Neutrophil (primary cell): ENCODE results near the gene DDX6.

Experiments used
- H3K27ac ChIP-seq: fragments of 200-600 bp; sonication (generic); 2 replicates; pipeline ENCODE4 v1.5.1; 2016; ENCODE audit warnings: mild to moderate bottlenecking, moderate library complexity
- H3K27me3 ChIP-seq: fragments of 200-600 bp; sonication (generic); 2 replicates; pipeline ENCODE4 v1.6.0; 2016; ENCODE audit warnings: mild to moderate bottlenecking
- H3K36me3 ChIP-seq: fragments of 200-600 bp; sonication (generic); 2 replicates; pipeline ENCODE4 v1.5.1; 2017
- H3K4me1 ChIP-seq, 2 experiments: fragments of 200-600 bp in 1 of 2; sonication (generic) in 1 of 2; 1 replicate in 1 of 2; 2 replicates in 1 of 2; pipeline versions ENCODE4 v1.5.1 to v1.6.1; 2013 to 2016; ENCODE audit warnings: low read depth in 1 of 2, low read length in 1 of 2, mild to moderate bottlenecking in 1 of 2, moderate library complexity in 1 of 2; ENCODE audit not compliant: control insufficient read depth in 1 of 2, insufficient read depth in 1 of 2
- H3K4me3 ChIP-seq, 2 experiments: fragments of 200-600 bp in 1 of 2; sonication (generic) in 1 of 2; 1 replicate in 1 of 2; 2 replicates in 1 of 2; pipeline ENCODE4 v1.5.1; 2013 to 2016; ENCODE audit warnings: low read depth in 1 of 2, low read length in 1 of 2, mild to moderate bottlenecking in 1 of 2, moderate library complexity in 1 of 2
- H3K9me3 ChIP-seq: fragments of 200-600 bp; sonication (generic); 2 replicates; pipeline ENCODE4 v1.5.1; 2016
- CTCF ChIP-seq: fragments of 200-600 bp; sonication (generic); IDR thresholded peaks from 2 replicates; pipeline ENCODE4 v1.5.1; 2016; ENCODE audit warnings: antibody characterized with exemption

Gene DDX6

DNA sequence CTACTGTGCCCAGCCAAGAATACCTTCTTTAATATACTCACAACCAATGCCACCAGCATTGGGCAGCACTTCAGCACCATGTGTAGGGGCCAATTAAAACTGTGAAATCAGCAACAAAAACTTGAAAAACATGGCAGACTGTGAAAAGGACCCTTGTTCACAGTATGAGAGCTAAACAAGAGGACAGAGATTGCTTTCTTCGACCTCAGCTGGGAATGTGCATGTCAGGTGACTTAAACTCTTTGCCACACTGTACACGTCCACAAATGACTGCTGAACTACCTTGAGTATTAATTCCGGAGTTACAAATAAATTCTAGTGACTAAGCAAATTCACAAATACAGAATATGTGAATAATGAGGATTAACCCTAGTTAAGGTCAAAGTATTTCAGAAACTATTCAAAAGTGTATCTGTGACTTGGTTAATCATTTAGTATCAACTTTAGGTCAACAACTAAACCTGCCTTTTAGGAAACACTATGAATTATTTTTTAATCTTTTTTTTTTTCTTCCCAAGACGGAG, 33.0 kb downstream of the DDX6 start:
- Histone ChIP-seq H3K27ac (peak overlapping the region; percentile 15), H3K4me1 (no peaks in the 10 kb centered on the region), H3K9me3 (no peaks in the 10 kb centered on the region), H3K27me3 (no peaks in the 10 kb centered on the region), H3K36me3 (peaks cover 100% of the 10 kb centered on the region), H3K4me3 (no peak overlapping the region)
- no peak for TF ChIP-seq CTCF

GRCh38 chr11:118752654-118753053, 38.3 kb downstream of the DDX6 start:
- no peaks in the 10 kb centered on the region for H3K9me3 ChIP-seq

GRCh38 chr11:118749429-118749828, 41.5 kb downstream of the DDX6 start:
- H3K27me3 ChIP-seq = no peaks in the 10 kb centered on the region
- H3K4me3 ChIP-seq = no peak overlapping the region
- H3K36me3 ChIP-seq = peaks cover 70% of the 10 kb centered on the region
- no peak overlapping the region for H3K27ac ChIP-seq
- H3K9me3 ChIP-seq = no peaks in the 10 kb centered on the region
- no peak for TF ChIP-seq CTCF
- H3K4me1 ChIP-seq = no peaks in the 10 kb centered on the region

More at GRCh38 chr11:118752654-118753053, 38.3 kb downstream of the DDX6 start:
- no peak overlapping the region for H3K27ac ChIP-seq
- H3K4me1 ChIP-seq = no peaks in the 10 kb centered on the region
- no peak overlapping the region for H3K4me3 ChIP-seq
- H3K27me3 ChIP-seq = no peaks in the 10 kb centered on the region
- peaks cover 98% of the 10 kb centered on the region for H3K36me3 ChIP-seq
- TF ChIP-seq CTCF = no peak

- H3K4me3 ChIP-seq = no peak overlapping the region
- no peaks in the 10 kb centered on the region for H3K27me3 ChIP-seq
- no peak overlapping the region for H3K27ac ChIP-seq
- no peaks in the 10 kb centered on the region for H3K9me3 ChIP-seq
- TF ChIP-seq CTCF = no peak
- H3K4me1 ChIP-seq = no peaks in the 10 kb centered on the region
- peaks cover 56% of the 10 kb centered on the region for H3K36me3 ChIP-seq
Observed at GRCh38 chr11:118748056-118748455, 42.9 kb downstream of the DDX6 start.

DNA sequence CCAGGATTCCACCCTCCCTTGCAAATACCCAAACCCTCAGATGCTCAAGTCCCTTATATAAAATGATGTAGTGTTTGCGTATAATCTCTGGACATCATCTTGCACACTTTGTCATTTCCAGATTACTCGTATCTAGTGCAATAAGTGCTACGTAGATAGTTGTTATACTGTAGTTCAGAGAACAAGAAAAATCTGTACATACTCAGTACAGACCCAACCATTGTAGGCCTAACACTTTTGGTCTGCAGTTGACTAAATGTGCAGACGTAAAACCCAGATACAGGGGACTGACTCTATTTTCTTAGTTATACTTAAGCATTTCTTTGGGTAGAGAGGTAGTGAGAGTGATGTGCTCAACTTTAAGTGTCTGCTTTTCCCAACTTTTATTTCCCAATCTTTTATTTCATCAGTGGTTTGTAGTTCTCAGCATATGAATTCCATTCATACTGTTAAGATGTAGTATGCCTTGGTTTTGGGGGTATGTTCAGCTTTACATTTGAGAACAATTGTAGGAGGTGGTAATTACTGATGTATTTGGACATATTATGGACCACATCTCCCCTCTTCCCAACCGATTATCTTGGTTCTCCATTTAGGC, 43.9 kb downstream of the DDX6 start:
- no peaks in the 10 kb centered on the region for H3K4me1 ChIP-seq
- no peak overlapping the region for H3K4me3 ChIP-seq
- H3K36me3 ChIP-seq = peaks cover 47% of the 10 kb centered on the region
- H3K27me3 ChIP-seq = no peaks in the 10 kb centered on the region
- no peaks in the 10 kb centered on the region for H3K9me3 ChIP-seq
- H3K27ac ChIP-seq = peak overlapping the region; percentile 6
- no peak for TF ChIP-seq CTCF
